ENCODE results near the gene KRTAP10-7. TPM values are rescaled to one million over a fixed set of nuclear protein-coding genes. Genes with fewer than 3 reads are reported as not detected.
"Not testable (repeated sequence)": the region's sequence is repeated elsewhere in the genome, so short reads cannot be mapped to it uniquely, and the experiment has no call there.

The KRTAP10-7 gene
- total RNA-seq, 3 donors from 2014 or later: not detected

DNA sequence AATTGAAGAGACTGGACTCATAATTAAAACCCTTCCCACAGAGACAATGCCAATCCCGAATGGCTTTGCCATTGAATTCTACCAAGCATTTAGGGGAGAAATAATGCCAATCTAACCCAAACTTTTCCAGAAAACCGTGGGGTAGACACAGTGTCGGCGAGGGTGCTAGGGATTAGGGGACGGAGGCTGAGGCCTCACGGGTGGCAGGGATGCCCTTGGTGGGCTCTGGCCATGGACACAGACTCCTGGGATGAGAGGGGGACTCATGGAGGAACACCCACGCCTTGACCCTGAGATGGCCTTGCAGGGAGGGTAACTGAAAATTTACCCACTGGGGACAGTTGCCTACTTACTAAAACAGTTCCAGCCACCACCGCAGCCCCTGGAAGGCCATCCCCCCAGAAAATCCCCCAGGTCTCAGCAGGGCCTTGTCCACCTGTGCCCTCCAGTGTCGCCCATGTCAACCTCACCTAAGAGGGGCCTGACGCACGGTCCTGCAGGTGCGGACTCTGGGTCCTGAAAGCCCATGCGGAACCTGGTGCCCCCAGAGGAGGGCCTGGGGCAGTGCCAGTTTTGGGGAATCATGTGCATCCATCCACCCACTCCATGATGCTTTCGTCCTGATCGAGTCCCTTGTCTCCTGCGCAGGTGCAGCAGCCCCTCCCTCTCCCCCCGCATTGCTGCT lies 21.9 kb upstream of the KRTAP10-7 start:
- Histone ChIP-seq H3K27me3 (peaks cover 0 to 12% of the 10 kb centered on the region in 2 donors), H3K4me3 (no peak overlapping the region), H3K9me3 (peaks cover 25 to 38% of the 10 kb centered on the region in 2 donors), H3K27ac (no peak overlapping the region), H3K36me3 (no peaks in the 10 kb centered on the region), H3K4me1 (no peaks in the 10 kb centered on the region)
- intact Hi-C loops (cut with DNase I; ENCODE audit: low total_unique reads): no loop called here
- DNase-seq (ENCODE audit: low spot score in 2 of 2): peak in 1 of 2 donors; percentile 36
- TF ChIP-seq POLR2AphosphoS5 (IDR thresholded peaks at IDR 0.05) (no peak), POLR2A (IDR thresholded peaks at IDR 0.05) (no peak), CTCF (IDR thresholded peaks at IDR 0.05) (no peak)

- no peak overlapping the region for H3K4me3 ChIP-seq
- peaks cover 0 to 10% of the 10 kb centered on the region in 2 donors for H3K27me3 ChIP-seq
- DNase-seq (ENCODE audit: low spot score in 2 of 2): no peak
- TF ChIP-seq POLR2AphosphoS5 (IDR thresholded peaks at IDR 0.05): no peak
- TF ChIP-seq CTCF (IDR thresholded peaks at IDR 0.05): no peak
- TF ChIP-seq POLR2A (IDR thresholded peaks at IDR 0.05): no peak
- no peaks in the 10 kb centered on the region for H3K4me1 ChIP-seq
- intact Hi-C loops (cut with DNase I; ENCODE audit: low total_unique reads): no loop called here
- H3K9me3 ChIP-seq: peaks cover 25 to 38% of the 10 kb centered on the region in 2 donors
- H3K27ac ChIP-seq: no peak overlapping the region
- H3K36me3 ChIP-seq: no peaks in the 10 kb centered on the region
Observed at GRCh38 chr21:44579056-44579832, 21.2 kb upstream of the KRTAP10-7 start.

DNA sequence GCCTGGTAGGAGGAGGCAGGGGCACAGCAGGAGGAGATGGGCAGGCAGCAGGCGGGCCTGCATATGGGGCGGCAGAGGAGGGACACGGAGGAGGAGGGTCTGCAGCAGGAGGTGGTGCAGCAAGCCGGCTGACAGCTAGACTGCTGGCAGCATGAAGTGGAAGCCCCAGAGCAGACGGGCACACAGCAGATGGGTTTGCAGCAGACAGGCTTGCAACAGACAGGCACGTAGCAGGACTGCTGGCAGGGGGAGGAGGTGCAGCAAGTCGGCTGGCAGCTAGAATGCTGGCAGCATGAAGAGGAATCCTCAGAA lies 20.6 kb upstream of the KRTAP10-7 start:
- peak in 1 of 2 donors; percentile 24 for DNase-seq (ENCODE audit: low spot score in 2 of 2)
- no peak overlapping the region for H3K4me3 ChIP-seq
- H3K4me1 ChIP-seq: no peaks in the 10 kb centered on the region
- peaks cover 25 to 38% of the 10 kb centered on the region in 2 donors for H3K9me3 ChIP-seq
- intact Hi-C loops (cut with DNase I; ENCODE audit: low total_unique reads): no loop called here
- H3K36me3 ChIP-seq: no peaks in the 10 kb centered on the region
- TF ChIP-seq CTCF (IDR thresholded peaks at IDR 0.05) (no peak), POLR2AphosphoS5 (IDR thresholded peaks at IDR 0.05) (no peak), POLR2A (IDR thresholded peaks at IDR 0.05) (no peak)
- H3K27ac ChIP-seq: no peak overlapping the region
- H3K27me3 ChIP-seq: peaks cover 0 to 5% of the 10 kb centered on the region in 2 donors

GRCh38 chr21:44580231-44580821 lies 20.1 kb upstream of the KRTAP10-7 start, which contains the start of gene KRTAP10-5:
Gene KRTAP10-5, minus strand, starts transcription at chr21:44580604. Its CDS starts 26 bp downstream, at chr21:44580578.
- H3K27me3 ChIP-seq; H3K27ac ChIP-seq; H3K36me3 ChIP-seq; H3K4me1 ChIP-seq; H3K4me3 ChIP-seq; intact Hi-C loops (cut with DNase I; ENCODE audit: low total_unique reads): not testable (repeated sequence)
- peak in 1 of 2 donors; percentile 22 for DNase-seq (ENCODE audit: low spot score in 2 of 2)
- H3K9me3 ChIP-seq: peaks cover 25 to 38% of the 10 kb centered on the region in 2 donors

DNA sequence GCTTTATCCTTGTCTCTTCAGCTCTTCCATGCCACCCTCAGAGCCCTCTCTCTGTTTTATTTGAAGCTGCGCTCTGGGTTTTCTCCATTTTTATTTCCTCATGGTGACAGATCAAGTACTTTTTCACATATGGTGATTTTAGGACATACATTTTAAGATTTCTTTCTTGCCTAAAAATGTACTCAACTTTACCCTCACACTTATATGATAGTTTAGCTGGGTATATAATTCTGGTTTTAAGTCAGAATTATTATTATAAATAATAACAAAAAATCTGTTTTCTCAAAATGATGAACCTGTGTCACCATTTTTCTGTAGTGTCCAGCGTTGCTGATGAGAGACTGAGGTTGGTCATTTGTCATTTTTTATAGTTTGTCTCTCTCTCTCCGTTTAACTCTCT lies 19.2 kb upstream of the KRTAP10-7 start:
- Histone ChIP-seq H3K36me3 (no peaks in the 10 kb centered on the region), H3K4me1 (no peaks in the 10 kb centered on the region), H3K9me3 (peaks cover 29 to 31% of the 10 kb centered on the region in 2 donors), H3K27ac (no peak overlapping the region), H3K4me3 (no peak overlapping the region), H3K27me3 (peaks cover 0 to 15% of the 10 kb centered on the region in 2 donors)
- TF ChIP-seq POLR2AphosphoS5 (IDR thresholded peaks at IDR 0.05): no peak
- TF ChIP-seq POLR2A (IDR thresholded peaks at IDR 0.05): no peak
- TF ChIP-seq CTCF (IDR thresholded peaks at IDR 0.05): no peak
- no peak for DNase-seq (ENCODE audit: low spot score in 2 of 2)
- intact Hi-C loops (cut with DNase I; ENCODE audit: low total_unique reads): no loop called here

Measured in breast epithelium (tissue), 4 donors.